Measurements from ENCODE around the gene GRK5. TPM values are rescaled to one million over a fixed set of nuclear protein-coding genes. Genes with fewer than 3 reads are reported as not detected.

GRK5 gene
- total RNA-seq, 1 experiment from 2014 or later = 9.8 TPM

DNA sequence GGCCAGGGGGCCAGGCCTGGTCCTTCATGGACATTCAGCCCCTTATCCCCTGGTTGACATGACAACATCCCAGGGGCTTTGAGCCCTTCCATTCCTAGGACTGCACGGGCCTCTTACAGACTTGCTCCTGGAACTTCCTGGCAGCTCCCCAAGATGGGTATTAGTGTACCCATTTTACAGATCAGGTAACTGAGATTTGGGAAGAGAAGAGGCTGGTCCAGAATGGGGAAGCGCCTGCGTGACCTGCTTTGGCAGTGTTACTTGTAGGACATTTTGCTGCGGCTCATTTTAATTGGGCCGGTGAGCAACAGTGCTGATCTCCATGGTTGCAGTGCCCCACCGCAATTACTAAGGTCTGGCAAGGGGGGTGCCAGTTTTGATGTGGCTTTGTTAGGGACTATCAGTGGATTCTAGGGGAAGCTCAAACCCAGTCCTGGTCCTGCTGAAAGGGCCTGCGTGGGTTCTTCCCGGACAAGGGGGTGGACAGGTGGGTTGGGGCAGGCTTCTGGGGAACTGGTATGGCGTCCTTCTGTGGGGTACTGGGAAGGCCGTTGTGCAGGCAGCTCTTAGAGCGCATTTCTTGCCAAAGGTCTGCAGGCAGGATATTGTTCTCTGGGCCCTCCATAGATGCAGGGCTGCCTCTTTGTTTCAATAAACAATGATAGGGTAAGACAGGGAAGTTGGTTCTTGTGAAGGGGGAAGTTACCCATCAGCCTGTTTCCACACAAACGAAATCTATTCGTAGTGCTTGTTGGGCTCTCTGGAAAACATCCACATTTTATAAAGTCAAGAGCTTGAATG is 197.5 kb downstream of the GRK5 start:
- no peak for DNase-seq (ENCODE audit: low read depth)

DNA sequence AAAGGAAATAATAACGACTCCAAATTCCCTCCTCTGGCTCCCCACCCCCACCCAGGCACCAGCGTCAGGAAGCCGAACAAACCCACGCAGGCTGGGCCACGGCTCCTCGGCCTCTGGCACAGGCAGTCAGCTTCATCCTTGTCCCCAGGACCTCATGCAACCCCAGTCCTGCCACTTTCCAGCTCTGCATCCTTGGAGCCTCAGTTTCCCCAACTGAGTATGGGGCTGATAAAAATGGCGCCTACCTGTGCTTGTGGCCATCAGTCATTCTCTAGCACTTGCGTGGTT is 198.1 kb downstream of the GRK5 start:
- no peak for DNase-seq (ENCODE audit: low read depth)

- no peak for DNase-seq (ENCODE audit: low read depth)
Observed at GRCh38 chr10:119406137-119406536, 198.8 kb downstream of the GRK5 start.

DNA sequence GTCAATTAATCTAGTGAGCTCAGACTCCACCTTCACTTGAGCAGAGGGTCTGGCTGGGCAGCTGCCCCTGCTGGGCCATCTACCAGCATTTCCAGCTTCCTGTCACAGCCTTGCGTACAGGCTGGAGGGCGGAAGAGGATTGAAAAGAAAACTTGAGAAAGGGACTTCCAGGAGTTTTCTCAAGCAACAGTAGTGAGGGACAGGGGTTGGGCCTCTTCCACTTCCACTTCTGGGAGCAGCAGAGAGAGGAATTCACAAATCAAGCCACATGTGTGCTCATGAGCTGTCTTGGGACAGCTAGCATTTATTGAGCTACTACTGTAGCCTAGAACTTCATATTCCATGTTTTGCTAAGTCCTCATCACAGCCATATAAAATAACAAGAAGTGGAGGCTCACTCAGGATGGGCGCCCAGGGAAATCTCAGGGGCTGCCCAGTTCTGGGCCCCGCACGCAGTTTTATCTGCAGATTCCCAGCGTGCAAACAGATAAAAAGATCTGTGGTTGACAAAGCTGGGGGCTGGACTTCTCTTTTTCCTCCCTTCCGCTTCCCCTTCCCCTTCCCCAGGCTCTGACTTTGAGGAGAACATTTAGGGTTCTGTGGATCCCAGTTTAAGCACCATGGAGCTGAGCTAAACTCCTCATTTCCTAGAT is 199.4 kb downstream of the GRK5 start:
- DNase-seq (ENCODE audit: low read depth) = no peak

DNA sequence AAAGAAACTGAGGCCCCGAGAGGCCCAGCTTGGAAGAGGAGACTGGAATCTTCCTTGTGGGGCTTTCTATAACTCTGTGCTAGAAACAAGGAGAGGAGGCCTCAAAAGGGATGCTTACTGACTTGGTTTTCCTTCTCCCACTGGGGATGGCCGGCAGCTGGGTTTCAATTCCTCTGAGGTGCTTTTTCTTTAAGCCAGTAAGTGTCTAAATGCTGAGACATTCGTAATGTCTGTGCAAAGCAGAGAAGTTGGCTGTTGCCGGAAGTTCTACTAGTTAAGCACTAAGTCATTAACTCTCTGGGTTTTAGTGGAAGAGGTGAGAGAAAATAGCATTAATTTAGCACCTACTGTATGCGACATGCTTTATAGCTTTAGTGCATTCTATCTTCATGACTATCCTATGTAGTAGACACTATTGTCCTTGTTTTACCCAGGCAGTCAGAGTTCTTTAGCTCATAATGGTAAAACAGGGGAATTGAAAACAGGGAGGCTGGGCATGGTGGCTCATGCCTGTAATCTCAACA is 199.9 kb downstream of the GRK5 start:
- no peak for DNase-seq (ENCODE audit: low read depth)

- no peak for DNase-seq (ENCODE audit: low read depth)
Observed at GRCh38 chr10:119408072-119408471, 200.7 kb downstream of the GRK5 start.

GRCh38 chr10:119408969-119409371 is 201.6 kb downstream of the GRK5 start:
- no peak for DNase-seq (ENCODE audit: low read depth)

DNA sequence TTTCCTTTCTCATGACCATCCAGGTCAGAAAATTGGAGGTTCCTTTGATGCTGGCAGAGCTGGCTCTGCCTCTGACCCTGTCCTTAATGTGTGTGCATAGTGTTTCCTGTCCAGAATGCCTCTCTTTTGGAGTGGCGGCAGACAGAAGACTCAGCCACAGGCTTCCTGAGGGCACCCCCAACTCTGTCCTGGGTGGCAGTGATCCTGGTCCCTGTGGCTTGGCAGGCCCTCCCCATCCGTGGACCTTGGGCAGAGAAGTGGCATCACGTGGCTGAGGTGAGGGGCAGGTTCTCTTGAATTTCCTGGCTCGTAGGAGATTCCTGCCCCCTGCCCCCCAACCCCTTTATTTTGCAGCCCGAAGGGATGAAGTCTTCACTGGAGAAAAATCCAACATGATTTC is 202.0 kb downstream of the GRK5 start:
- no peak for DNase-seq (ENCODE audit: low read depth)

GRCh38 chr10:119409906-119410305 is 202.5 kb downstream of the GRK5 start:
- DNase-seq (ENCODE audit: low read depth) = no peak

- no peak for DNase-seq (ENCODE audit: low read depth)
Observed at GRCh38 chr10:119410361-119411116, 203.2 kb downstream of the GRK5 start.

DNA sequence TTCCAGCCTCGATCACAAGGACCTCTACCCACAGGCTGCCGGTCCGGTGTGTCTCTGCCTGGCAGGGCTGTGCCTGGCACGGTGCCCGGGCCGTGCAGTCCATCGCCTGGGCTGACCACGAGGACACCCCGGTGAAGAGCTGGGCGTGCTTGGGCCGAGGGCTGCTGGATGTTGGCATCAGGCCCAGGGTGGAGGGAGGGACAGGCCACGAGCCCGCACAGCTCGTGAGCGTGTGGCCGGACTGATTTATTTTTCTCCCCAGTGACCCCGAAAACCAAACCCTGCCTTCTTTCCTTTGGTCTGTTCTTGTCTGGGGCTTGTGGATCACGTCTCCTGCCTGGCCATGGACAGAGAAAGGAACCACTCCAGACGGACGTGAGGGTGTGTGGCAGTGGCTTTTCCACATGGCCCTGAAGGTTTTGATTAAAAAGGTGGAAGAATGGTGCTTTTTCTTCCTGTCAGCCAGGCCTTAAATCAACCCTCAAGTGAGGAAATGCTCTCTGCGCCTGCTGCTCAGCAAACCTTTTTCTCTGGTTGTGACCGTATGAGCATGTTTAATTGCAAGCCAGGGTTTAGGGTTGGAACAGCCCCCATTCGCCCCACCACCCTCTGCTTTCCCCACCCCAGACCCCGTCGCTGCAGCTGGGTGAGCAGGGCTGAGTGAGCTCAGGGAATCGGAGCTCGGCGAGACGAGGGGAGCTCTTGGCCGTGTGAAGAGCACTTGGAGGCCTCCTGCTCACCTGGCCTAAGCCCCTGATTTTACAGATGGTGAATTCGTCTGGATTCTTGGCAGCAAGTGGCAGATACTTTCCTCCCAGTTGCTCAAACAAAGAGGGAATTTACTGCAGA is 205.1 kb downstream of the GRK5 start:
- peak; percentile 7 for DNase-seq (ENCODE audit: low read depth)

DNA sequence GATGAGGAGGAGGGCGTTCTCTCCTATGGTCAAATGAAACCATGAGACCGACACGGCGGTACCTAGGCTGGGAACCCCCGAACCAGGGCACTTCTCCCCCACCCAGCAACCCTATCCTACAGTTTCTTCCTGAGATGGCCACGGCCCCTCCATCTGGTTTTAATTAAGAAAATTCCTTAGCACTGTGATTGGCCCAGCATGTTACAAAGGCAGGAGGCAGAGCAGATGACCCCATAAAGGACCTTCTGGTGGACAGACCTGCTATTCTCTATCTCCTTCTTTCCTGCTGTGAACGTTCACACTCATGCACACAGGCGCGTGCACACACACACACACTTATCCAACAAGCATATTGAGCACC is 205.7 kb downstream of the GRK5 start:
- no peak for DNase-seq (ENCODE audit: low read depth)

DNA sequence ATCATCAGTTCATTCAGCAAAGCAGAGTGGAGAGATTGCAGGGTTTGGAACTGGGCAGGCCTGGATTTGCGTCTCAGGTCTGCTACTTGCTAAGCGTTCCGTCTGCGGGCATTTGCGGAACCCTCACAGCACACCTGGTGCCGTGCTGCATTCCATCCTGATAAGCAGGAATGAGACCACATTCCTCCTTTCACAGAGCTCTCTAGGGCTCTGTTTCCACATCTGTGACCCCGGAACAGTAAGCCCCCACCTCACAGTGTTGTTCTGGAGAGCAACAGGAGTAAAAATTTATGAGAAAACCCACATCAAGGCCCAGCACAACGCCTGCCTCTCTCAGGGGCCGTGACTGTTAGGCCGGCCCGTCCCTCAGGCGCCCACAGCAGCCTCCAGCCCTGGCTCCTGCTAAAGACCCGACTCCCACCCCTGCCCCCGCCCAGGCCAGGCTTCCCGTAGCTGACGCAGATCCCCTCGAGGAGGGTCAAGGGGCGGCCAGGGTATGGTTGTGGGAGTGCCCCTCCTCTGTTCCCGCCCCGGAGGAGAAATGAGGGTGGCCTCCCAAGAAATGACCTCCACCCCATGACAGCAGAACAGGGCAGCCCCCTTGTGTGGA is 206.2 kb downstream of the GRK5 start:
- no peak for DNase-seq (ENCODE audit: low read depth)

- no peak for DNase-seq (ENCODE audit: low read depth)
Observed at GRCh38 chr10:119414081-119414611, 206.8 kb downstream of the GRK5 start.

DNA sequence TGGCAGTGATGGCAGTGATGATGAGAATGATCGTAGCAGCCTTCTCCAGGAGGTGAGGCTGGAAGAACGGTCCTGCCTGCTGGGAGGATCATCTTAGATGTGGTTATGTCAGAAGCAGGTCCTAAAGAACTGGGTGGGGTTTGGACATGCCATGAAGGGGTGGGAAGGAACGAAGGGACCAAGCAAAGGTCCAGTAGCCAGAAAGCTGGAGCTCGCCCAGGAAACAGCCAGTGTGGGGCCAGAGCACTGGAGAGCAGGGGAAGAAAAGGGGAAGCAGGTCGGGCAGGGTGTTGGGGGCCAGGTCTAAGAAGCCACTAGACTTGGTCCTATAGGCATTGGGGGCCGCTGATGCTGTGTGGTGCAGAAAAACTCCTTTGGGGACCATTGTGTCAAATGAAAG is 207.8 kb downstream of the GRK5 start:
- DNase-seq (ENCODE audit: low read depth) = no peak

- no peak for DNase-seq (ENCODE audit: low read depth)
Observed at GRCh38 chr10:119415536-119416503, 208.4 kb downstream of the GRK5 start.

DNA sequence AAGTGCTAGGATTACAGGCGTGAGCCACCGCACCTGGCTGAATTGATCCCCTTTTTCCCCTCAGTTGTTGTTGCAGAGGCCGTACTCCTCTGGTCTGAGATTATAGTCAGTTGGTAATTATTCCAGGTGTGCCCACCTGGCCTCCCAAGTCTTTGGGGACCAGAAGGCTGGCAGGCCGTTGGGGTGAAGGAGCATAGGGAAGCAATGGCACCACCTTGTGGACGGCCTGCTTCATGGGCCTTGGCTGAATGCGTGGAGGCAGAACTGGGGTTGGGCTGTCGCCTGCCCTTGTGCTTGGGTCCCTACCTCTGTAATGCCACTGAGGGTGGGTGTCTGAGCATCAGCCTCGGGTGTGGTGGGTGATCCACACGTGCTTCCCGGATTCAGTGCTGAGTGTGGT is 209.5 kb downstream of the GRK5 start:
- DNase-seq (ENCODE audit: low read depth) = peak; percentile 62

GRCh38 chr10:119417852-119418251 is 210.5 kb downstream of the GRK5 start:
- no peak for DNase-seq (ENCODE audit: low read depth)

GRCh38 chr10:119418362-119418761 is 211.0 kb downstream of the GRK5 start:
- DNase-seq (ENCODE audit: low read depth) = no peak

DNA sequence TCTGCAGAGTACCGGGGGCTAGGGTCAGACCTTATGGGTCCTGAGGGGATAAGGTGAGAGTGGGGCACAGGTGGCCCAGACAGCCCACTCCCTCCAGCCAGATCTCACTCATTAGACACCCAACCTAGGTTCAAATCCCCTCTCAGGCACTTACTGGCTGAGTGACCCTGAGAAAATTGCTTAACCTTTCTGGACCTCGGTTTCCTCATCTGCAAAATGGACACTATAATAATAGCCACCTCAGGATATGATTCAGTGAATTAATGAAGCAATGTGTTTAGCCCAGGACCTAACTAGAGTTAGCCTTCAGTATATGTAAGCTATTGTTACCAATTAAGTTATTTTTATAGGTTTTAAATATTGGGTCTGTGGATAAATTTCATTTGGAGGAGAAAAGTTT is 212.6 kb downstream of the GRK5 start:
- no peak for DNase-seq (ENCODE audit: low read depth)

All from Daoy (cell line).